C4-2B (cell line): Measurements from ENCODE around the gene FGF22.

Experiments
- ZFX ChIP-seq: fragments of 450-650 bp; IDR thresholded peaks from 2 replicates; pipeline ENCODE4 v1.6.1; 2017
- TF ChIP-seq, protein P1 (sequence below): fragments of 450-650 bp; conservative IDR thresholded peaks from 2 replicates; pipeline ENCODE4 v1.5.1; 2017; ENCODE audit warnings: mild to moderate bottlenecking

DNA sequence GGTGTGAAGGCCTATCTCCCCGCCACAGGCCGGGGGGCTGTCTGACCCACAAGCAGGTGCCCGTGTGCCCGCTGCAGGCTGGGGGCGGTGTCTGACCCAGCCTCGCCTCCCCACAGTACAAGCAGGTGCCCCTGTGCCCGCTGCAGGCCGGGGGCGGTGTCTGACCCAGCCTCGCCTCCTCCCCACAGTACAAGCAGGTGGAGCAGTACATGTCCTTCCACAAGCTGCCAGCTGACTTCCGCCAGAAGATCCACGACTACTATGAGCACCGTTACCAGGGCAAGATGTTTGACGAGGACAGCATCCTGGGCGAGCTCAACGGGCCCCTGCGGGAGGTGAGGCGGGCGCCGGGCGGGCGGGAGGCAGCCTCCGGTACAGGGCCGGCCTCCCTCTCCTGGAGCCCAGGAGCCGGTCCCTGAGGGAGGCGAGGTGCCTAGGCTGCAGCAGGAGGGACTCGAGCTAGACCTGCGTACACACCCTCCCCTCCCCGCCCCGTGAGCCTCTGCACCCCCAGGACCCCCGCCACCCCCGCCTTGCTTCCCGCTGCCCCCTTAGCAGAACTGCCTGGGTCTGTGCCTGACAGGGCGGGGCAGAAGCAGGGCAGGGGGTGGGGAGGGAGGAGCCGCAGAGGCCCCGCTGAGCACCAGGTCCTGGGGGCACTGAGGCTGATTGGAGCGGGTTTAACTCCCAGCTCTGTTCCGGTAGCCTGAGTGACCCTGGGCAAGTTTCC lies 29.4 kb upstream of the FGF22 start:
- TF ChIP-seq, protein P1, sequence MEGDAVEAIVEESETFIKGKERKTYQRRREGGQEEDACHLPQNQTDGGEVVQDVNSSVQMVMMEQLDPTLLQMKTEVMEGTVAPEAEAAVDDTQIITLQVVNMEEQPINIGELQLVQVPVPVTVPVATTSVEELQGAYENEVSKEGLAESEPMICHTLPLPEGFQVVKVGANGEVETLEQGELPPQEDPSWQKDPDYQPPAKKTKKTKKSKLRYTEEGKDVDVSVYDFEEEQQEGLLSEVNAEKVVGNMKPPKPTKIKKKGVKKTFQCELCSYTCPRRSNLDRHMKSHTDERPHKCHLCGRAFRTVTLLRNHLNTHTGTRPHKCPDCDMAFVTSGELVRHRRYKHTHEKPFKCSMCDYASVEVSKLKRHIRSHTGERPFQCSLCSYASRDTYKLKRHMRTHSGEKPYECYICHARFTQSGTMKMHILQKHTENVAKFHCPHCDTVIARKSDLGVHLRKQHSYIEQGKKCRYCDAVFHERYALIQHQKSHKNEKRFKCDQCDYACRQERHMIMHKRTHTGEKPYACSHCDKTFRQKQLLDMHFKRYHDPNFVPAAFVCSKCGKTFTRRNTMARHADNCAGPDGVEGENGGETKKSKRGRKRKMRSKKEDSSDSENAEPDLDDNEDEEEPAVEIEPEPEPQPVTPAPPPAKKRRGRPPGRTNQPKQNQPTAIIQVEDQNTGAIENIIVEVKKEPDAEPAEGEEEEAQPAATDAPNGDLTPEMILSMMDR = no peak
- TF ChIP-seq ZFX = no peak
